Activated naive CD4-positive, alpha-beta T cell (primary cell): ENCODE measurements around the gene WDSUB1.

Experiments
- DNase-seq, 4 experiments: peaks; one replicate each; lab custom pipeline; 2025; lab: John Stamatoyannopoulos, UW

Gene WDSUB1

GRCh38 chr2:159224061-159224813 lies 62.3 kb downstream of the WDSUB1 start:
- DNase-seq: no peak

DNA sequence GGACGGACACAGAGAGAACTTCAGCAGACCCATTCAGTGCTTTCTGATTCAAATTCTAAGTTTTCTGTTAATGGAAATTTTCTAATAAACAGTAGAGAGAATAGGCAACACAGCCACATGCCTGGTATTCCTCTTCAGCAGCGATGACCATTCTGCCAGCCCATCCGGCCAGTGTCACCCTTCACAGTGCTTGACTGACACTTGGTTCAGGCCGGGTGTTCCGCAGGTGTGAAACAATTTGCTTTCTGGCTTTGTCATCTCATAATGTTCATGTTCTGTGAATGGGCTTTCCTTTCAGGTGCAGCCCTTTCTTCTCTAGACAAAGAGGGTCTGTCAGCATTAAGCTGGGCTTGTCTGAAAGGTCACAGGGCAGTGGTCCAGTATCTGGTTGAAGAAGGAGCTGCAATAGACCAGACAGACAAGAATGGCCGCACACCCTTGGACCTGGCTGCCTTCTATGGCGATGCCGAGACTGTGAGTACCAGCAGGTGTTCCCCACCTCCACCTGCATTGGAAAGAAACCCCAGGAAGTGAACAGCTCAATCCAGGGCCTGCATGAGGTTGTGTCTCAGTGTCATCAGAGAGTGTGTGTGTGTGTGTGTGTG lies 67.0 kb downstream of the WDSUB1 start:
- DNase-seq: no peak

GRCh38 chr2:159218389-159218788 lies 68.1 kb downstream of the WDSUB1 start:
- no peak for DNase-seq

GRCh38 chr2:159217676-159218075 lies 68.8 kb downstream of the WDSUB1 start:
- no peak for DNase-seq

DNA sequence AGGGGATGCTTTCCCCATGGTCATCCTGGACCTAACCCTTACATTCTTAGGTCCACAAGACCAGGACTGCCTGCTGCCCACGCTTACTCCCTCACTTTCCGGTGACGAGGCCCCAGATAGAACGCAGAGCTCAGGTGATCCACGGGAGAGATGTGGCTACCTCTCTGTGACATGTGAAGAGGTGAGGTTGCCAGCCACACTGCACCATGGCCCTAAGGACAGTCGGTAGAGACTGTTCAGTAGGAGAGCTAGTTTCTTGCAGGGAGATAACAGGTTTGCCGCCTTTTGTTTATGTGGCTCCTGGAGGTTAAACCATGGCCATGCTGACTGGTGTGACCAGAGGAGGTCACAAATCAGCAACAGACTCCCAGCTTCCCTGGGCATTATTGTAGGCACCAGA lies 71.4 kb downstream of the WDSUB1 start:
- no peak for DNase-seq

GRCh38 chr2:159214325-159214865 lies 72.1 kb downstream of the WDSUB1 start:
- no peak for DNase-seq

DNA sequence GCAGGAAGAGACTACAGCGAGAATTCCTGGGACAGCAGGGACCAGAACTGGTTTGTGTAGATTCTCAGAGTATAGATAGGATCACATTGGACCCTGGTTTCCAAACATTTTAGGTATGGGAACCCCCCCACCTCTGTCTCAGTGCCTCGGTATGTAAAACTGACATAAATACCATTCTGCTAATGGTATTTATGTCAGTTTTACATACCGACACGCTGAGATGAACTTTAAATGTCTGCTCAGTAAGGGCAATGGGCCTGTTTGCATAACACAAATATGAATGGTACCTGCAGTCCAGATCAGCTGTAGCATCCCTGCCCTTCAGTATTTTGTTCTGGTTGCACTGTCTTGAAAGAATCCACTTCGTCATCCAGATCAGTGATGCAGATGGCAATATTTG lies 73.2 kb downstream of the WDSUB1 start:
- DNase-seq: no peak

DNA sequence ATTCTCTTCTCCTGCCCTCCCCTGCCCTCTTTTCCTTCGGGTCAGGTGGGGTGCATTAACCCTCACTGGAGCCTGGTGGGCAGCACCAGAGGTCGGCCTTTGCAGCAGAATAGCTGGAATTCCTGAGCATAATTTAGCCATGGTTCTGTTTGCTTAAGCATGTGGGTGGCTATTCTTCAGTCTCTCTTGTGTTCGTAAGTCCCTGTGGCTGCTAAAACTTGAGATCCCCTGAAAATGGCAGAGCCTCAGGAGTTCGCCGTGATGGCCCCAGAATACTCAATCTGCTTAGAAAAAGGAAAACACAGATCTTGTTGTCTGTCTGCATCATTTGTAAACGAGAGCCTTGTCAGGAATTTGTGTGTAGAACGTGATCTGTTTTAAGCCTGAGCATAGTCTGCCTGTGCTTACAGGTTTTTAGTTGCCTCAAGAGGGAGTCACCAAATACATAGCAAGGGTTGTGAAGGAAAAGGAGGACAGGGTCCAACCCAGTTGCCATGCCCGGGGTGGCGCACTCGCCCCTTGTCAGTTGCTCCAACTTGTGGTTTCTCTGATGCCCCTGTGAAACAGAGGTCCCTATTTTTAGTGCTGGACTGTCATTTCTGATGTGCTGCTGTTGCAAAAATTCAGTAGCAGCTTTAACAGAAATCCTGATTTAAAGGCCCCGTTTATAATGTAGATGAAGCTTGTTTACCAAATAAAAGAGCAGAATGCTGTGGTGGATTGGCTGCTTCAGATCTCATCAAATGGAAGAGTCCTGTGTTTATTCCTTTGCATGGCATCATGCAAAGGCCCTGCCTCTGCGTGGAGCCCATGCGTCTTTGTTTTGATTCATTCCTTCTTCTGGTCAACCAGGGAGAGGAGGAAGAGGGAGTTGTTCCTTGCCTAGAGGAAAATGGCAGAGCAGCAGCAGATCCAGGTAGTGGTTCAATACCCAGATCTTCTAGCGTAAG lies 74.8 kb downstream of the WDSUB1 start:
- DNase-seq: no peak

- peak in 2 of 4 experiments; percentile 18 to 44 for DNase-seq
Observed at GRCh38 chr2:159209341-159210306, 76.9 kb downstream of the WDSUB1 start.

GRCh38 chr2:159208438-159208837 lies 78.1 kb downstream of the WDSUB1 start:
- DNase-seq: no peak

DNA sequence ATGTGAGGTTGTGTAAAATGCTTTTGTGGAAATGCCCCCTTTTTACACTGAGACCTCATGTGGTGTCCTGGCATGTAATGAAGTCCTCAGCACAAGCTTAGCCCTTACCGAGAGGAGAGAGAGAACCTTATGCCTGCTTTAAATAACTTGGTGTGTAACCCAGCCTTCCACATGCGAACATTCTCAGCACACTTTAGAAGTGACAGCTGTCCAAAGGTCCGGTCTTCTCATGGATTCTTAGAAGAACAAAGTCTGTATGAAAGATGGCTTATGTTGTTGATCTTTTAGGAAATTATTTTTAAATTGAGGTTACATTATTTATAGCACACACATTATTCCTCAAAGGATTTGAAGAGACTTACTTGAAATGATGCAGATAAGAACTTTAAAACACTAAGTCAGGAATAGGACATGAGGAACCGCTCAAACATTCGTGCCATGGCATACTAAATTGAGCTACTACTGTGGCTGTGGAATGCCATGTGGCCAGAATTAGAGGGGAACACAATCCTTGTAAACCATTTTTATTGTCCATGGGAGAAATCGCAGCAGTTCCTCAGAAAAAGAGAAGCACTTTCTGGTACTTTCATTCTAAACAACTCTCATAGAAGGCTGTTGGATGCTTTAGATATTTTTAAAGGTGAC lies 79.6 kb downstream of the WDSUB1 start:
- no peak for DNase-seq

GRCh38 chr2:159204381-159205144 lies 81.9 kb downstream of the WDSUB1 start:
- DNase-seq: no peak

GRCh38 chr2:159202568-159203071 lies 83.9 kb downstream of the WDSUB1 start:
- DNase-seq: no peak

- DNase-seq: no peak
Observed at GRCh38 chr2:159201360-159202063, 85.0 kb downstream of the WDSUB1 start.

DNA sequence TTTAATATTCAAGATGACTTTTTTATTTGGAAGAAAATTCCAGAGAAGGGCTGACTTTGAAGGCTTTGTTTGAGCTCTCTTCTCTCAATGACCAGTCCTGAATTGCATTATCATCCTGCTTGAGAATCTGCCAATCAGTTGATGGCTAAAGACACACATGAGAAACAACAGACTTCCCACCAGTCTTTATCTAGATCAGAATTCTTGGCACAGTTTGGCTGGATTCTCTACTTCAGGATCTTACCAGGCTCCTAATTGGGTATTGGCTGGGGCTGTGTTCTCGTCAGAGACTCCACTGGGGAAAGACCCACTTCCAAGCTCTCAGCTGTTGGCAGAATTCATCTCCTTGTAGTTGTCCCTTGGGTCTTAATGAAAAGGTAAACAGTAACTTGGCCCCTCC lies 86.0 kb downstream of the WDSUB1 start:
- no peak for DNase-seq

DNA sequence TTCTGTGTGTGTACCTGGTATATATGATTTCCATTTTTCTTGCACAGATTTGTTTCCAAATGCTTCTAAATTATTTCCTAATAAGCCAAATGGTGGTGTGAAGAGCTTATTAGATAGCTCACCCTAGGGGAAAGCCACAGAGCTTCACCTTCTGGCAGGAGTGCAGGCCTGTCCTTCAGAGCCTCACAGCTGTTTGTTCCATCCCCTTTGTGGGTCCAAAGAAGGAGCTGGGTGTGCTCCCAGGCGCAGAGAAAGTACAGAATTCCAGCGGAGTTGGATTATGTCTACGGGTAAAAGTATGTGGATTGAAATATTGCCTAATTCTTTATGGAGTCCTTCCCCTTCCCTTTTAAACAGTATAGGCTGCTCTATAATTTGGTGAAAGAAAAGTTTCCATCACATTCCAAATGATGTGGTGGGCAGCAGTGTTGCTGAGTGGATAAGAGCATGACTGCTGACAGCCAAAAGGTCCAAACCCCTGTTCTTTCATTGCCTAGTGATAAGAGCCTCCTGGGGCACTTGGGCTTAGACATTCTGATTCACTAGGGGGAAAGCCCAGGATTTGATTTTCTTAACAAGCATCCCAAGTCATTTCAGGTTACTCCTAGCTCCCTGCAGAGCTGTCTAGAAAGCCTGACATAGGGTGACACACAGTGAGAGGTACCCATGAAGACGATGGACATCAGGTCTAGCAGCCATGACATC lies 86.6 kb downstream of the WDSUB1 start:
- DNase-seq: no peak

- DNase-seq: no peak
Observed at GRCh38 chr2:159199236-159199635, 87.3 kb downstream of the WDSUB1 start.

GRCh38 chr2:159196393-159196925 lies 90.0 kb downstream of the WDSUB1 start:
- no peak for DNase-seq
